OCI-LY7 (cell line): ENCODE measurements around the gene SEL1L2. TPM values are rescaled to one million over a fixed set of nuclear protein-coding genes. Genes with fewer than 3 reads are reported as not detected.

Experiments used
- BruUV-seq: library from RNA; stranded (reverse); fragments of 400-500 nt; replicated peaks from 2 replicates; lab custom pipeline; 2021; lab: Mats Ljungman, UMichigan
- CTCF ChIA-PET: fragments of 300-600 bp; sonication (Branson Sonifier 250); formaldehyde crosslinking; loops from one replicate; lab custom pipeline; 2022; ENCODE audit warnings: antibody characterized with exemption; ENCODE audit not compliant: unreplicated experiment; lab: Charles Lee
- POLR2A ChIA-PET: fragments of 300-600 bp; sonication (Branson Sonifier 250); formaldehyde crosslinking; loops from one replicate; lab custom pipeline; 2022; ENCODE audit warnings: antibody characterized with exemption; lab: Charles Lee
- DNase-seq: peaks from one replicate; pipeline ENCODE4 v3.0.0-alpha.2; 2015; ENCODE audit warnings: low spot score
- H2AFZ ChIP-seq: fragments of 200-600 bp; sonication (generic), shearing (Covaris generic); 2 replicates; pipeline ENCODE4 v1.6.1; 2014; ENCODE audit warnings: mild to moderate bottlenecking, antibody characterized with exemption, low read length, moderate library complexity
- H3K27ac ChIP-seq: fragments of 200-600 bp; sonication (generic); 2 replicates; pipeline ENCODE4 v1.5.1; 2014; ENCODE audit warnings: mixed run types, low read depth, mild to moderate bottlenecking, moderate library complexity, low read length, inconsistent platforms; ENCODE audit not compliant: poor library complexity, severe bottlenecking
- H3K36me3 ChIP-seq: fragments of 200-600 bp; sonication (generic); 2 replicates; pipeline ENCODE4 v1.6.1; 2014; ENCODE audit warnings: mild to moderate bottlenecking, antibody characterized with exemption, low read length, moderate library complexity, mixed read lengths; ENCODE audit not compliant: insufficient read depth
- H3K4me1 ChIP-seq: fragments of 200-600 bp; sonication (generic); 2 replicates; pipeline ENCODE4 v1.5.1; 2014; ENCODE audit warnings: mild to moderate bottlenecking, low read length; ENCODE audit not compliant: insufficient read depth, poor library complexity, severe bottlenecking
- H3K4me2 ChIP-seq: fragments of 200-600 bp; sonication (generic); 2 replicates; pipeline ENCODE4 v1.6.1; 2014; ENCODE audit warnings: mild to moderate bottlenecking, low read length
- H3K4me3 ChIP-seq: fragments of 200-600 bp; sonication (generic); 2 replicates; pipeline ENCODE4 v1.5.1; 2014; ENCODE audit warnings: mild to moderate bottlenecking, low read depth, low read length; ENCODE audit not compliant: poor library complexity, severe bottlenecking
- H3K79me2 ChIP-seq: fragments of 200-600 bp; sonication (generic); 2 replicates; pipeline ENCODE4 v1.6.1; 2016; ENCODE audit warnings: low read depth, mild to moderate bottlenecking, low read length, moderate library complexity, mixed read lengths; ENCODE audit not compliant: insufficient read depth
- H3K9me2 ChIP-seq: fragments of 200-600 bp; sonication (generic); 2 replicates; pipeline ENCODE4 v1.6.1; 2016; ENCODE audit warnings: mild to moderate bottlenecking, low read length, mixed read lengths; ENCODE audit not compliant: insufficient read depth
- H3K9me3 ChIP-seq: fragments of 200-600 bp; sonication (generic); 2 replicates; pipeline ENCODE4 v1.6.1; 2014; ENCODE audit warnings: mild to moderate bottlenecking, mixed run types, low read length, mixed read lengths
- H4K20me1 ChIP-seq: fragments of 200-600 bp; sonication (generic); 2 replicates; pipeline ENCODE4 v1.6.1; 2014; ENCODE audit warnings: mild to moderate bottlenecking, antibody characterized with exemption, low read length, moderate library complexity, mixed read lengths; ENCODE audit not compliant: insufficient read depth
- EZH2phosphoT487 ChIP-seq: fragments of 200-600 bp; sonication (generic); IDR thresholded peaks from 2 replicates; pipeline ENCODE4 v1.6.1; 2018; ENCODE audit warnings: low read depth, borderline replicate concordance, mild to moderate bottlenecking, mixed run types, antibody characterized with exemption, low read length, moderate library complexity, mixed read lengths
- intact Hi-C: fragments of 100-400 bp; cut with micrococcal nuclease; formaldehyde crosslinking; loops from one replicate; pipeline ENCODE4 v1.10.0; 2022; ENCODE audit not compliant: unreplicated experiment
- total RNA-seq, 2 experiments: library from RNA; depleted of rRNA in 1 of 2; stranded (reverse); fragments of >200 nt in 1 of 2; shearing (Covaris generic) in 1 of 2; gene quantifications; 2 replicates each; pipeline ENCODE4 v1.2.3, GENCODE V29; 2014 to 2022
- TF ChIP-seq, protein P1 (sequence below): fragments of 200-600 bp; sonication (generic); conservative IDR thresholded peaks from 2 replicates; pipeline ENCODE4 v1.5.1; 2014; ENCODE audit warnings: mild to moderate bottlenecking, antibody characterized with exemption, low read length, moderate library complexity, mixed read lengths

SEL1L2 gene
- total RNA-seq, 2 experiments from 2014 or later = not detected

DNA sequence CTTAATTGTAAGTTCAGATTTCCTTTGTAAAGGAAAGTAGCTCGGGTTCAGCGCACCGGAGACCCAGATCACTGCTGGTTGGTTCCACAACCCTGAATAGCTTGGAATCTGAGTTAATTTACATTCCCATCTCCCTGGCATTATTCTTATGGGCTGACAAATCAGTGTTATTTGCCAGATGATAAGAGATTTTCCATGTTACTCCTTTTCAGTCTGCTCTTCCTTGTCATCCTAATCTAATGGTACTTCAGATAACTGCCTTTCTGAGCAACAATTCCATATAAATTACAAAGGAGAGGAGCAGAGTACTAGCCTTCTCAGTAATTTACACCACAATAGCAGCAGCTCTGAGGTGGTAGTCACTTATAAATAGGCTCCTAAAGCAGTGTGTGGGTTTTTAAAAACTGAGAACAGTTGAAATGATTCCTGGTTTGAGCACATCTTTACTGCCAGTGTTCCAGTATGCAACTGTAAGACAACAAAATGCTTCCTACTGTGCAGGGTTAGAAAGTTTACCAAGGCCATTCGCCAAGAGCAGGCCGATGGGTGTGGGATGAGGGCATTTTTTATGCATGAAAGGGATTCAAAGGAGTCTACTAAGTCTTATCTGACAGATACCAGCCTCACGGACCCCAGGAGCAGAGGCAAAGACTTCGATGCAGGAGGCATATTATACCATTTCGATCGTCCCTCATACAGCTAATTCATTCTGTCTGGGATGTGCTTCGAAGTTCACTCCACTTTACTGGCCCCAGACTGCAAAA lies 115.8 kb downstream of the SEL1L2 start:
- Histone ChIP-seq H3K9me3 (no peaks in the 10 kb centered on the region), H3K4me2 (no peak overlapping the region), H2AFZ (no peak overlapping the region), H3K4me1 (no peaks in the 10 kb centered on the region), H3K9me2 (no peaks in the 10 kb centered on the region), H3K27ac (no peak overlapping the region), H3K79me2 (no peaks in the 10 kb centered on the region), H4K20me1 (no peaks in the 10 kb centered on the region), H3K4me3 (no peak overlapping the region), H3K36me3 (no peaks in the 10 kb centered on the region)
- DNase-seq = no peak
- BruUV-seq = no TSS peak
- intact Hi-C loops = no loop called here
- CTCF ChIA-PET = no interaction called here
- POLR2A ChIA-PET = interaction anchor here (1.2 kb wide), 1 partner anchor 27 kb away, joined by 3 read pairs; no protein-coding TSS in a partner anchor
- TF ChIP-seq, protein P1, sequence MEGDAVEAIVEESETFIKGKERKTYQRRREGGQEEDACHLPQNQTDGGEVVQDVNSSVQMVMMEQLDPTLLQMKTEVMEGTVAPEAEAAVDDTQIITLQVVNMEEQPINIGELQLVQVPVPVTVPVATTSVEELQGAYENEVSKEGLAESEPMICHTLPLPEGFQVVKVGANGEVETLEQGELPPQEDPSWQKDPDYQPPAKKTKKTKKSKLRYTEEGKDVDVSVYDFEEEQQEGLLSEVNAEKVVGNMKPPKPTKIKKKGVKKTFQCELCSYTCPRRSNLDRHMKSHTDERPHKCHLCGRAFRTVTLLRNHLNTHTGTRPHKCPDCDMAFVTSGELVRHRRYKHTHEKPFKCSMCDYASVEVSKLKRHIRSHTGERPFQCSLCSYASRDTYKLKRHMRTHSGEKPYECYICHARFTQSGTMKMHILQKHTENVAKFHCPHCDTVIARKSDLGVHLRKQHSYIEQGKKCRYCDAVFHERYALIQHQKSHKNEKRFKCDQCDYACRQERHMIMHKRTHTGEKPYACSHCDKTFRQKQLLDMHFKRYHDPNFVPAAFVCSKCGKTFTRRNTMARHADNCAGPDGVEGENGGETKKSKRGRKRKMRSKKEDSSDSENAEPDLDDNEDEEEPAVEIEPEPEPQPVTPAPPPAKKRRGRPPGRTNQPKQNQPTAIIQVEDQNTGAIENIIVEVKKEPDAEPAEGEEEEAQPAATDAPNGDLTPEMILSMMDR = no peak
- no peak for TF ChIP-seq EZH2phosphoT487

DNA sequence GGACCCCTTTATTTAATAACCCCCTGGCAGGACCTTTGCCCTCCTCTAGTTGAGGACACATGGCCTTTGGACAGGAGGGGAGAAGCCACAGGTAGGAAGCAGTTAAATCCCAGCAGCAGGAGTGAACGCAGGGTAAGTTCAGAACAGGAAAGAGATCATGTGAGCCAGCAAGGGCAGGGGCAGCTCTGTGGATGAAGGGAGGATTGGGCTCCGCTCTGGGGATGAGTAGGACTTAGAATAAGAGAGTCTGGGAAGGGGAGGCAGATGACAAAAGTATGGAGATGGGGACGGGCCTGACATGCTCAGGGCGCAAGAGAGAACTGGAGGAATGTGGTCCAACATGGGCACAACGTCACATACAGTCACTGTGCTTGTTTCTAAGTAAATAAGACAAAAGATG lies 116.6 kb downstream of the SEL1L2 start:
- H3K4me3 ChIP-seq = no peak overlapping the region
- no peaks in the 10 kb centered on the region for H3K36me3 ChIP-seq
- ChIA-PET POLR2A (no interaction called here), CTCF (no interaction called here)
- no peaks in the 10 kb centered on the region for H3K4me1 ChIP-seq
- H3K4me2 ChIP-seq = no peak overlapping the region
- H3K9me3 ChIP-seq = no peaks in the 10 kb centered on the region
- intact Hi-C loops = no loop called here
- no TSS peak for BruUV-seq
- no peak for TF ChIP-seq EZH2phosphoT487
- no peaks in the 10 kb centered on the region for H3K79me2 ChIP-seq
- no peak overlapping the region for H3K27ac ChIP-seq
- DNase-seq = no peak
- H4K20me1 ChIP-seq = no peaks in the 10 kb centered on the region
- H3K9me2 ChIP-seq = no peaks in the 10 kb centered on the region
- H2AFZ ChIP-seq = no peak overlapping the region

DNA sequence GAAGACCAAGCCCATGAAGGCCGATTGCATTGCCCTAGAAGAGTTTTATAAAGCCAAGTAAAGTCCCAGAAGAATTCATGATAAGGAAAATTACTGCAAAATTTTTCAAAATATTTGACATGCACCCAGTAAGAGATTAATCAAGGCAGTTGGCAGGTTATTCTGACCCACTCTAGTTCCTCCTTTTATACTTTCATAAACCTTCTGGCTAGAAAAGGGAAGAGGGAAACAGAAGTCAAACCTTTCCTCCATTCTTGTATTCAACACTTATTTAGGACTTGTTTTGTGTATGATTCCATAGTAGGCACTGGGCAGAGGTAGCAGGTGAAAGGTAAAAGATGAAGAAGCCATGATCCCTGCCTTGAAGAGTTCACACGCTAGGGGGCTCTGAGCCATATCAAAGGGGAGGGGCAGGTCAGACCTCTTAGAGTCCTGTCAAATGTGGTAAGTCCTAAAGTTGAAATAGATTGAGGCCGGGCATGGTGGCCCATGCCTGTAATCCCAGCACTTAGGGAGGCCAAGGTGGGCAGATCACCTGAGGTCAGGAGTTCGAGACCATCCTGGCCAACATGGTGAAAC lies 120.2 kb downstream of the SEL1L2 start:
- Histone ChIP-seq H3K9me2 (no peaks in the 10 kb centered on the region), H3K4me2 (no peak overlapping the region), H3K4me3 (no peak overlapping the region), H3K27ac (no peak overlapping the region), H2AFZ (no peak overlapping the region), H3K4me1 (no peaks in the 10 kb centered on the region), H3K36me3 (no peaks in the 10 kb centered on the region), H3K9me3 (no peaks in the 10 kb centered on the region), H3K79me2 (no peaks in the 10 kb centered on the region), H4K20me1 (no peaks in the 10 kb centered on the region)
- CTCF ChIA-PET = no interaction called here
- intact Hi-C loops = no loop called here
- BruUV-seq = no TSS peak
- DNase-seq = no peak
- POLR2A ChIA-PET = no interaction called here
- TF ChIP-seq, protein P1 = peak; percentile 34; the same call in 1 of the 2 replicates
- TF ChIP-seq EZH2phosphoT487 = no peak
